ENCODE data around the gene INPPL1.

DNA sequence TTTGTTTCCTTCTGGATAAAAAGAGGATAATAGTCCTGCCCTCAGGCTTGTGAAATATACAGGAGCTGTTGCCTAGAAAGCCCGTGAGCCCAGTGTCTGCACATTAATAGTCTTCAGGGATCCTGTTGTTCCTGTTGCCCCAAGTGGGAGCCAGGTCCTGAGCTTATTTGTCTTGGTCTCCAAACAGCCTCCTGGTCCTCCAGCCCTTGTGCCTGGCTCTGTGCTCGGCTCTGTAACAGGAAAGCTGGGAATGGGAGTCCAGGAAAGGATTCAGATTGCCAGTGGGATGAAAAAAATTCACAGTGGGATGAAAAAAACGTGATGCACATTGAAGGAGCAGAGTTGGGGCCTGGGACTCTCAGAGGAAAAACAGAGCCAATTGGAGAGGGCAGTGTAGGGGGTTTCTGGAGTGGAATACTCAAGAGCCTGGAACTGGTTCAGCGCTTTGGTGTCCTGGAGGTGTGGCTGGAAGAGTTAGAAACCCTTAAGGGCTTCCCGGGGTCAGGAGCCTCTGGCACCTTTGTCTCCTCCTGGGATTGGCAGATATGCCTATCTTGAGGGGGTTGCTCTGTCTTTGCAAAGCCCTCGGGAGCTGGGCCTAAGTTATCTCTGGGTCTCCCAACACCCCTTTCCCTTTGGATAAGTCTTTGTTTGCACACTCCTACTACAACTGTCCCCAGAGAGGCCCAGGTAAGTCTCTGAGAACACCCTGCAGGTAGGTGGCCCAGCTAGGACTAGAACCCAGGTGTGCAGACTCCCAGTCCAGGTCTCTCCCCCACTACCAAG, 2.3 kb upstream of the INPPL1 start:
- TF ChIP-seq, protein P1, sequence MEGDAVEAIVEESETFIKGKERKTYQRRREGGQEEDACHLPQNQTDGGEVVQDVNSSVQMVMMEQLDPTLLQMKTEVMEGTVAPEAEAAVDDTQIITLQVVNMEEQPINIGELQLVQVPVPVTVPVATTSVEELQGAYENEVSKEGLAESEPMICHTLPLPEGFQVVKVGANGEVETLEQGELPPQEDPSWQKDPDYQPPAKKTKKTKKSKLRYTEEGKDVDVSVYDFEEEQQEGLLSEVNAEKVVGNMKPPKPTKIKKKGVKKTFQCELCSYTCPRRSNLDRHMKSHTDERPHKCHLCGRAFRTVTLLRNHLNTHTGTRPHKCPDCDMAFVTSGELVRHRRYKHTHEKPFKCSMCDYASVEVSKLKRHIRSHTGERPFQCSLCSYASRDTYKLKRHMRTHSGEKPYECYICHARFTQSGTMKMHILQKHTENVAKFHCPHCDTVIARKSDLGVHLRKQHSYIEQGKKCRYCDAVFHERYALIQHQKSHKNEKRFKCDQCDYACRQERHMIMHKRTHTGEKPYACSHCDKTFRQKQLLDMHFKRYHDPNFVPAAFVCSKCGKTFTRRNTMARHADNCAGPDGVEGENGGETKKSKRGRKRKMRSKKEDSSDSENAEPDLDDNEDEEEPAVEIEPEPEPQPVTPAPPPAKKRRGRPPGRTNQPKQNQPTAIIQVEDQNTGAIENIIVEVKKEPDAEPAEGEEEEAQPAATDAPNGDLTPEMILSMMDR (IDR thresholded peaks at IDR 0.05 in 8 of 11, conservative IDR thresholded peaks at IDR 0.05 in 3 of 11), result no peak
- TF ChIP-seq POLR2AphosphoS5 (IDR thresholded peaks at IDR 0.05) (no peak), POLR2A (IDR thresholded peaks at IDR 0.05) (no peak)
